Thyroid gland (tissue), 4 donors: Measurements from ENCODE around the gene MAP4K5. TPM values are rescaled to one million over a fixed set of nuclear protein-coding genes. Genes with fewer than 3 reads are reported as not detected.

Experiments
- DNase-seq, 2 donors: peaks; one replicate each; pipeline ENCODE4 v3.0.0-alpha.2; 2019
- H3K27ac ChIP-seq, 3 donors: fragments of 200-600 bp; sonication (generic); 1 replicate in 2 of 3; 2 replicates in 1 of 3; pipeline ENCODE4 v1.5.1; 2016 to 2019; ENCODE audit warnings: mild to moderate bottlenecking in 1 of 3, moderate library complexity in 1 of 3
- H3K27me3 ChIP-seq: fragments of 200-600 bp; sonication (generic); one replicate; pipeline ENCODE4 v1.5.1; 2019
- H3K36me3 ChIP-seq, 2 donors: fragments of 200-600 bp; sonication (generic); one replicate each; pipeline ENCODE4 v1.5.1; 2016 to 2019
- H3K4me1 ChIP-seq, 2 donors: fragments of 200-600 bp; sonication (generic); one replicate each; pipeline ENCODE4 v1.5.1; 2017 to 2019
- H3K4me3 ChIP-seq, 3 donors: fragments of 200-600 bp; sonication (generic); replicated peaks in 1 of 3; 1 replicate in 2 of 3; 2 replicates in 1 of 3; pipeline ENCODE4 v1.5.1; 2016; ENCODE audit warnings: mild to moderate bottlenecking in 1 of 3
- H3K9me3 ChIP-seq: fragments of 200-600 bp; sonication (generic); one replicate; pipeline ENCODE4 v1.5.1; 2017
- POLR2A ChIP-seq, 2 donors: fragments of 450-650 bp; IDR thresholded peaks; one replicate each; pipeline ENCODE4 v1.6.1; 2017; ENCODE audit warnings: antibody characterized with exemption in 2 of 2, mild to moderate bottlenecking in 2 of 2, moderate library complexity in 1 of 2
- WGBS, 2 donors: methylation state at CpG; one replicate each; pipeline ENCODE4 v1.1.5; 2017; 5-methylcytosine and 5-hydroxymethylcytosine counted together
- intact Hi-C: fragments of 100-400 bp; cut with DNase I; formaldehyde crosslinking; loops from one replicate; pipeline ENCODE4 v1.15.1; 2023
- total RNA-seq, 4 donors: library from RNA; depleted of rRNA; stranded (reverse); fragments of >200 nt; gene quantifications; one replicate each; pipeline ENCODE4 v1.2.3, GENCODE V29; 2016
- TF ChIP-seq, protein P1 (sequence below), 6 experiments: fragments of 200-600 bp in 3 of 6; fragments of 450-650 bp in 3 of 6; sonication (generic) in 3 of 6; IDR thresholded peaks; one replicate each; pipeline ENCODE4 v1.5.1; 2016 to 2019; ENCODE audit warnings: antibody characterized with exemption in 6 of 6, mild to moderate bottlenecking in 2 of 6, inconsistent platforms in 1 of 6, moderate library complexity in 1 of 6

MAP4K5 gene
- total RNA-seq, 4 donors from 2014 or later: 139 to 259 (median 153) TPM

DNA sequence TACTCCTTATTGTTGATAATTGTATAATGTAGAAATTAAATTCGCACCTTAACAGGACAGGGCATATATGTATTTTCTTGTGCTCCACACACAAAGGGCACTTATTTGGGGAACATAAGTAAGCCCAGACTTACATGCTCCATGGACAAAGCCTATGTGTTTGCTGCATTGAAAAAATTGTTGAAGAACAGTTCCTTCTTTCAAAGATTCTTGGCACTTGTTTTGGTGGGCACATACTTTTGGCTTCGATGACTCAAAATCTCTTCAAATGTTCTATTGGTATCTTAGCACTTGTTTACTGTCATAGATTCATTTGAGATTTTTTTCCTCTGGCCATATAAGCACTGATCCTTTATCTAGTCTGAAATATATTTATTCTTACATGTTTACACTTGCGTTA is 1.4 kb upstream of the MAP4K5 start:
- Histone ChIP-seq H3K27ac (no peak overlapping the region), H3K4me3 (no peak overlapping the region)
- 86 to 88% methylated on average over 3 of the region's 3 CpGs for WGBS, 2 donors

DNA sequence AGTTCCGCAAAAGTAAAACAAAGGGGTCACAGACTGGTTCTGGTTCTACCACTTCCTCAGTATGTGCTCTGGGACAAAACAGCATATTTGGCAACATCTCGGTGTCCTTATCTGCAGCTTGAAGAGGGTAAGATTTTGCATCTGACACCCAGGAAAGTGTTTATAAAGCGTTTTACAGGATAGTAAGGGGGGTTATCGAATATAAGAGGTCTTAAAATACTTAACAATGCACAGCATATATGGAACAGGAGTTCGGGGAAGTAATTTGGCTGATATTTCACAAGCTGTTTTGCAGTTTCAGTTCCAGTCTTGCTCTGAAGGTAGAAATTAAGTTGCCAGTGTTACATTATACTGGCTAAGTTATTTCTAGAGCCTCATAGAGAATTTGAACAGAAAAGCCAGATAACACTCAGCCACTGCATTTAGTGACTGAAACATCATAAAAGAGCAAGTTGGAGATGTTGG is 904 bp upstream of the MAP4K5 start:
- H3K4me3 ChIP-seq: peak overlapping the region in 1 of 3 donors; percentile 98
- 28 to 35% methylated on average over 5 of the region's 5 CpGs for WGBS, 2 donors
- peaks cover 22 to 31% of the 10 kb centered on the region in 2 donors for H3K4me1 ChIP-seq
- TF ChIP-seq, protein P1, sequence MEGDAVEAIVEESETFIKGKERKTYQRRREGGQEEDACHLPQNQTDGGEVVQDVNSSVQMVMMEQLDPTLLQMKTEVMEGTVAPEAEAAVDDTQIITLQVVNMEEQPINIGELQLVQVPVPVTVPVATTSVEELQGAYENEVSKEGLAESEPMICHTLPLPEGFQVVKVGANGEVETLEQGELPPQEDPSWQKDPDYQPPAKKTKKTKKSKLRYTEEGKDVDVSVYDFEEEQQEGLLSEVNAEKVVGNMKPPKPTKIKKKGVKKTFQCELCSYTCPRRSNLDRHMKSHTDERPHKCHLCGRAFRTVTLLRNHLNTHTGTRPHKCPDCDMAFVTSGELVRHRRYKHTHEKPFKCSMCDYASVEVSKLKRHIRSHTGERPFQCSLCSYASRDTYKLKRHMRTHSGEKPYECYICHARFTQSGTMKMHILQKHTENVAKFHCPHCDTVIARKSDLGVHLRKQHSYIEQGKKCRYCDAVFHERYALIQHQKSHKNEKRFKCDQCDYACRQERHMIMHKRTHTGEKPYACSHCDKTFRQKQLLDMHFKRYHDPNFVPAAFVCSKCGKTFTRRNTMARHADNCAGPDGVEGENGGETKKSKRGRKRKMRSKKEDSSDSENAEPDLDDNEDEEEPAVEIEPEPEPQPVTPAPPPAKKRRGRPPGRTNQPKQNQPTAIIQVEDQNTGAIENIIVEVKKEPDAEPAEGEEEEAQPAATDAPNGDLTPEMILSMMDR (IDR thresholded peaks at IDR 0.05): no peak
- TF ChIP-seq POLR2A (IDR thresholded peaks at IDR 0.05): no peak
- no peaks in the 10 kb centered on the region for H3K36me3 ChIP-seq
- H3K9me3 ChIP-seq: no peaks in the 10 kb centered on the region
- peak overlapping the region in 2 of 3 donors; percentile 97 to 98 for H3K27ac ChIP-seq
- no peaks in the 10 kb centered on the region for H3K27me3 ChIP-seq
- intact Hi-C loops: loop anchor here (5.0 to 10.0 kb wide), 3 partner anchors 211 to 668 kb away; no protein-coding TSS in a partner anchor
- no peak for DNase-seq

More for the DNA sequence above, 1.4 kb upstream of the MAP4K5 start:
- H3K9me3 ChIP-seq: no peaks in the 10 kb centered on the region
- intact Hi-C loops: loop anchor here (5.0 to 10.0 kb wide), 3 partner anchors 212 to 669 kb away; no protein-coding TSS in a partner anchor
- H3K36me3 ChIP-seq: no peaks in the 10 kb centered on the region
- TF ChIP-seq, protein P1 (IDR thresholded peaks at IDR 0.05): no peak
- TF ChIP-seq POLR2A (IDR thresholded peaks at IDR 0.05): no peak
- DNase-seq: no peak
- H3K27me3 ChIP-seq: no peaks in the 10 kb centered on the region
- H3K4me1 ChIP-seq: peaks cover 22 to 30% of the 10 kb centered on the region in 2 donors

DNA sequence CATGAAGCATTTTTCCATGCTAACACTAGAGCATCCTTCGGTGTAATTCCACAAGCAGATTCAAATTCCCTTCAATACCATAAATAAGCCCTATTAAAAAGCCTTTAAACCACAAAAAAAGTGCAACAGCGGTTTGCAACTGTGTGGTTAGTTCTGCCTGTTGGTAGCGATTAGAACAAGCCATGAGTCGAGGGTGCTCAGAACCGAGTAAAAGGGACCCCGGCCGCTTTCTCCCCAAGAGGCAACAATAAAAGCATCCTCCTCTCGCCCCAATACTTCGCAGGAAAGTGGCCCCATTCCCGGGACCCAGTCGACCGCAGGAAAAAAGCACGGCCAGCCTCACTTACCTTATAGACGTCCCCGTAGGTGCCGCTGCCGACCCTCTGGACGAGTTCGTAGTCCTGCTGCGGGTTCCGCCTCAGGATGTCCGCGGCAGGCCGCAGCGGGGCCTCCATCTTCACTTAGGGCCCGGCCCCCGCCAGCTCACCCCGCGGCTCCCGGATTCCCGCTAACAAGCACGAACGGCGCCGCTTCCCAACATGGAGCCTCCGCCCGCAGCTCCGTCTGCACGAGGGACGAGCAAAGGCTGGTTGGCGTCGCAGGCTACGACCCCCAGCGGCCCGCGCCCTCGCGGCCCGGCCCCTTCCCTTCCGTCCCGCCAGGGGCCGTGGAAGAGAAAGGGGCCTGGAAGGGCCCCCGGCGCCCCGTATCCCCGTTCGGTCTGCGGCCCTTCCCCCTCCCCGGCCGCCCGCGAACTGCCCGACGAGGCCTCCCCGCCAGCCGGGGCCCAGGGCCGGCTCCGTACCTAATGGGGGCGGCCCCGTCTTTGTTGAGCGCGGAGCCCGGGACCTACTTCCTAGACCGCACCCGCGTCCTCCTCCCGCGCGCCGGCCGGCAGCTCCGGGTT is 521 bp downstream of the MAP4K5 start:
- intact Hi-C loops: loop anchor here (5.0 to 10.0 kb wide), 3 partner anchors 210 to 667 kb away; no protein-coding TSS in a partner anchor
- 1% methylated on average over 30 to 31 of the region's 82 CpGs for WGBS, 2 donors
- Histone ChIP-seq H3K36me3 (no peaks in the 10 kb centered on the region), H3K27ac (peak overlapping the region; percentile 93 to 98 (median 97)), H3K9me3 (no peaks in the 10 kb centered on the region), H3K4me1 (peaks cover 22 to 31% of the 10 kb centered on the region in 2 donors), H3K4me3 (peak overlapping the region; percentile 58 to 98 (median 92)), H3K27me3 (no peaks in the 10 kb centered on the region)
- no peak for TF ChIP-seq POLR2A (IDR thresholded peaks at IDR 0.05)
- TF ChIP-seq, protein P1 (IDR thresholded peaks at IDR 0.05): no peak
- DNase-seq: peak; percentile 52 to 56

DNA sequence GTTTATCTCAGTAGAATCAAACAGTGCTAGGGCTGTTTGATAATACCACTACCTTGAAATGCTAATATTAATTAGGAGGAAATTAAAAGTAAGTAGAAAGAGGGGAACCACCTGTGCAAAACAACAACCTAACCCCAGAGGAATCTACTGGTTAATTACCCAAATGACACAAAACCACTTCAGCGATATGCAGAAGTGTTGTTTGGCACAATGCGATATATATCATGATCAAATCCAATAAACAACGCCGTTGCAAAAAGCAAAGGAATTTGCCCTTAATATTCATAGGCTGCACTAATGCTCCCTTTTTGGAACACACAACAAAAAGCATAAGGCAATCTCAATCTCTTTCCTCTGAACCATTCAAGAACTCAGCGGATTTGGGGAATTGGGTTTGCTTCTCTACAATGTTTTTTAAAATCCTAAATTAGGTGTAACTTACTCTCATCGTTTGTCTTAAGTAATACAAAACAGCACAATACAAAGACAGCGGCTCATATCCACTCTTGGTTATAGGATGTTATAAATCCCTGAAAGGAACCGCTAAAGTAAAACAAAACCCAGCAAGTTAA is 1.5 kb downstream of the MAP4K5 start:
- H3K27ac ChIP-seq: peak overlapping the region in 1 of 3 donors; percentile 97
- intact Hi-C loops: loop anchor here (5.0 to 10.0 kb wide), 3 partner anchors 209 to 666 kb away; no protein-coding TSS in a partner anchor
- TF ChIP-seq, protein P1 (IDR thresholded peaks at IDR 0.05): no peak
- no peak for TF ChIP-seq POLR2A (IDR thresholded peaks at IDR 0.05)
- H3K9me3 ChIP-seq: no peaks in the 10 kb centered on the region
- DNase-seq: no peak
- H3K4me1 ChIP-seq: peaks cover 22 to 31% of the 10 kb centered on the region in 2 donors
- no peaks in the 10 kb centered on the region for H3K36me3 ChIP-seq
- peak overlapping the region in 2 of 3 donors; percentile 92 to 98 for H3K4me3 ChIP-seq
- no peaks in the 10 kb centered on the region for H3K27me3 ChIP-seq
- WGBS, 2 donors: 57 to 62% methylated on average over 8 of the region's 8 CpGs
